ENCODE results near the gene CPNE7.
A peak's percentile ranks its signal among the peaks of the same experiment; 100 is the strongest.

CPNE7 gene

GRCh38 chr16:89549007-89549700 lies 26.4 kb upstream of the CPNE7 start:
- DNase-seq (ENCODE audit: low read depth), result no peak

DNA sequence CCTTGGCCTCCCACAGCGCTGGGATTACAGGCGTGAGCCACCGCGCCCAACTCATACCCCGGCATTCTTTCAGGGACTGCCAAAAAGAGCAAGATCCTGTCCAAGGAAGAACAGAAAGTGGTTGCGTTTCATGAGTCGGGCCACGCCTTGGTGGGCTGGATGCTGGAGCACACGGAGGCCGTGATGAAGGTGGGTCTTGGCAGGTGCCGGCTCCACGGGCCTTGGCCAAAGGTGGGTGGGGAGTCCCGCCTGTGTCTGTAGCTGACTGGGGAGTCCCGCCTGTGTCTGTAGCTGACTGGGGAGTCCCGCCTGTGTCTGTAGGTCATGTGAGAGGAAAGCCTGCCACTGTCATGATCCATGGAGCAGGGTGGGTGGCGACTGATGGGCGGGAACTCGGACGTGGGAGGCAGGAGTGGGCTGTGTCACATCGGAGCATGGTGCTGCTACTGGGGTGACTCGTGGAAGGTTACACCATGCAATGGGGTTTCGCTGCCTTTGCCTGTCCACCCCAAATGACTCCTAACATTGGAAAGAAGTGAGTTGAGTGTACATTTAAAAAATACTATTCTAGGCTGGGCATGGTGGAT lies 25.0 kb upstream of the CPNE7 start:
- DNase-seq (ENCODE audit: low read depth), result no peak

- no peak for DNase-seq (ENCODE audit: low read depth)
Observed at GRCh38 chr16:89552329-89552728, 23.2 kb upstream of the CPNE7 start.

DNA sequence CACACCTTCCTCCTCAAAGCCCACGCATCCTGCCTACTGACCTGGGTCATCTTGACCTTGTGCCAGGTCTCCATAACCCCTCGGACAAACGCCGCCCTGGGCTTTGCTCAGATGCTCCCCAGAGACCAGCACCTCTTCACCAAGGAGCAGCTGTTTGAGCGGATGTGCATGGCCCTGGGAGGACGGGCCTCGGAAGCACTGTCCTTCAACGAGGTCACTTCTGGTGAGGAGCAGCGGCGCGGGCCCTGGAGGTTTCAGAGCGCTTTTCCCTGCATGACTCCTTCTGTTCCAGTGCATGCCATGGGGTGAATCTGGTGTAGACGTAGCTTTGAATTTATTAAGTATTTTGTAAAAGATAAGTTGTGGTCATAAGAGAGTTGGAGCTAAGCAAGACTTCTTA lies 22.6 kb upstream of the CPNE7 start:
- no peak for DNase-seq (ENCODE audit: low read depth)

DNA sequence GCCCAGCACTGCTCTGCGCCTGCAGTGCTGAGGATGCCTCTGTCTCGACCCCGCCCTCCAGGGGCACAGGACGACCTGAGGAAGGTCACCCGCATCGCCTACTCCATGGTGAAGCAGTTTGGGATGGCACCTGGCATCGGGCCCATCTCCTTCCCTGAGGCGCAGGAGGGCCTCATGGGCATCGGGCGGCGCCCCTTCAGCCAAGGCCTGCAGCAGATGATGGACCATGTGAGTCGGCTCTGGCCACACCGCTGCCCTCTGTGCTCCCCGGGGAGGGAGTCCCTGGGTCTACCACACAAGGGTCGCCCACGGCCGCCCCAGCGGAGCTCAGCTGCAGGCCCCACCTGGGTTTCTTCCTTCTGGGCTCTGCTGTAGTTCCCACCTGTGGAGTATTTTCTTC lies 21.8 kb upstream of the CPNE7 start:
- DNase-seq (ENCODE audit: low read depth), result no peak

DNA sequence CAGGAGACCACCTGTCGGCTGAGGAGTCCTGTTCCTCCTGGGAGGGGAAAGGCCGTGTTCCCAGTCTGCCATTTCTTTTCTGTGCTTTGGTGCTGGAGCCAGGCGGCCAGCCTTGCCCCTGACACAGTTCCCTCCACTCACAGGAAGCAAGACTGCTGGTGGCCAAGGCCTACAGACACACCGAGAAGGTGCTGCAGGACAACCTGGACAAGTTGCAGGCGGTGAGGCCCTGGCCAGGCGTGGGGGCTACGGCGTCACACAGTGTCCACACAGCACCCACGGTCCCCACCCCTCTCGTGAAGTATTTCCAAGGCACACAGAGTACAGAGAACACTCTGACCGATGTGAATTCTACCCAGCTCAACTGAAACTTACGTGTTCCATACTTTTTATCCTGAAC lies 21.2 kb upstream of the CPNE7 start:
- DNase-seq (ENCODE audit: low read depth), result no peak

DNA sequence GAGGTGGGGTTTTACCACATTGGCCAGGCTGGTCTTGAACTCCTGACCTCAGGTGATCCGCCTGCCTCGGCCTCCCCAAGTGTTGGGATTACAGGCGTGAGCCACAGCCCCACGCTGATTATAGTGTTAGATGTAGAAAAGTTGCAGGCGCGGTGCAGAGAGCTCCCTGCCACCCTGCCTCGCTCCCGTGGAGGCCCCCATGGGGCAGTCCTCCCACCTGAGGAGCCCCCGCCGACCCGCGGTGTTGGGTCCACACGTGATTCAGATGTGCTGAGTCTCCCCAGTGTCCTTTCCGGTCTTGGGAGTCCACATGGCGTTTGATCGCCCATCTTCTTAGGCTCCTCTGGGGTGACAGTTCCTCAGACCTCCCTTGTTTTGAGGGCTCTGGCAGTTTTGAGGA lies 20.3 kb upstream of the CPNE7 start:
- DNase-seq (ENCODE audit: low read depth), result no peak

DNA sequence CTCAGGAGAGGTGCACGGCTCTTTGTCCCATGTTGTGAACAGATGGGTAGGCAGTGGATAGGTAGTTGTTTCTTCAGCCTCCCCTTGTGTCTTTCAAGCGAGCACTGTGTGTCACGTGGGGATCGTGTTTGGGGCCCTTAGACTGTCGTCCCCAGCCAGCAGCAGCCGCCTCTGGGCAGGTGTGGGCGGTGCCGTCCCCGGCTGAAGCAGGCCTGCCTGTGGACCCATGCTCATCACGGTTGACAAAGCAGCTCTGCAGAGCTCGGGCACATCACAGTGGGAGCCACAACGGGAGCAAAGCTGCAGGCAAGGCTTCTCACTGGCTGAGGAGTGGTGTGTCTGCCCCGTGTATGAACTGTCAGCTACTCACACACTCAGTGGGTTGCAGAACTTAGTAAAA lies 19.8 kb upstream of the CPNE7 start:
- DNase-seq (ENCODE audit: low read depth), result no peak

DNA sequence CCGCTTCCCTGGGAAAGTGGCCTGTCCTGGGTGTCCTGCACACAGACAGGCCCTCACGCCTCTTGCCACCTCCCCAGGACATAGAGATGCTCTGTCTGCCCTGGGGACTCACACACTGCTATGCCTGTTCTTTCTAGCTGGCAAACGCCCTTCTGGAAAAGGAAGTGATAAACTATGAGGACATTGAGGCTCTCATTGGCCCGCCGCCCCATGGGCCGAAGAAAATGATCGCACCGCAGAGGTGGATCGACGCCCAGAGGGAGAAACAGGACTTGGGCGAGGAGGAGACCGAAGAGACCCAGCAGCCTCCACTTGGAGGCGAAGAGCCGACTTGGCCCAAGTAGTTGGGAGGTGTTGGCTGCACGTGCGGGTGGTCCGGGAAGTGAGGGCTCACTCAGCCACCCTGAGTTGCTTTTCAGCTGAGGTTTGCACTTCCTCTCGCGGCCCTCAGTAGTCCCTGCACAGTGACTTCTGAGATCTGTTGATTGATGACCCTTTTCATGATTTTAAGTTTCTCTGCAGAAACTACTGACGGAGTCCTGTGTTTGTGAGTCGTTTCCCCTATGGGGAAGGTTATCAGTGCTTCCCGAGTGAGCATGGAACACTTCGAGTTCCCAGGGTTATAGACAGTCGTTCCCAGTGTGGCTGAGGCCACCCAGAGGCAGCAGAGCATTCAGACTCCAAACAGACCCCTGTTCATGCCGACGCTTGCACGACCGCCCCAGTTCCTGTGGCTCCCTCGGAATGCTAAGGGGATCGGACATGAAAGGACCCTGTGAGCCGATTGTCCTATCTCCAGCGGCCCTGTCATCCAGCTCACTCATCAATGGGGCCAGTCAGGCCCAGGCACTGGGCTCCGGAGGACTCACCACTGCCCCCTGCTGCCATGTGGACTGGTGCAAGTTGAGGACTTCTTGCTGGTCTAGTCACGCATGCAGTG lies 18.5 kb upstream of the CPNE7 start:
- peak; percentile 79 for DNase-seq (ENCODE audit: low read depth)

GRCh38 chr16:89557690-89558490 lies 17.7 kb upstream of the CPNE7 start:
- DNase-seq (ENCODE audit: low read depth), result no peak

- DNase-seq (ENCODE audit: low read depth), result peak; percentile 85
Observed at GRCh38 chr16:89560378-89561141, 15.0 kb upstream of the CPNE7 start, which contains the start of gene RPL13. TSS of gene RPL13 (plus strand) at chr16:89560682. CDS start at chr16:89560960, 278 bp downstream.

DNA sequence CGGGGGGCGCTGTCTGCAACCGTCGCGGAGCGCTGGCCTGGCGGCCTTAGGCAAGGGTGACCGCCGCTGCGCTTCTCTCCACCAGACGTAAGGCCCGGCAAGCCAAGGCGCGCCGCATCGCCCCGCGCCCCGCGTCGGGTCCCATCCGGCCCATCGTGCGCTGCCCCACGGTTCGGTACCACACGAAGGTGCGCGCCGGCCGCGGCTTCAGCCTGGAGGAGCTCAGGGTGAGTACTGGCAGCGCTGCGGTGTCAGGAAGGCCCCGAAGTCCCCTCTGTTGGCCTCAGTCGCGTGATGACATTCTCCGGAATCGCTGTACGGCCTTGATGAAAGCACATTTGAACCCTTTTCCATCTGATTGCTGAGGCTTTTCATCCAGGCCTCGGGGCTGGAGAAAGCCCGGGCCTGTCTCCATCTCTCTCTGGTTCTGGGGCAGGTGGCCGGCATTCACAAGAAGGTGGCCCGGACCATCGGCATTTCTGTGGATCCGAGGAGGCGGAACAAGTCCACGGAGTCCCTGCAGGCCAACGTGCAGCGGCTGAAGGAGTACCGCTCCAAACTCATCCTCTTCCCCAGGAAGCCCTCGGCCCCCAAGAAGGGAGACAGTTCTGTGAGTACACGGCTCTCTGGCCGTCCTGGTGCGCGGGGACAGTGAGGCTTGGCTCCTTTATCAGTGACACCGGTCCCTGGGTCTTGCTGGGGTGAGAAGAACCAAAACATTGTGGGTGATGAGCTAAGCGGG lies 14.2 kb upstream of the CPNE7 start:
- DNase-seq (ENCODE audit: low read depth), result no peak

GRCh38 chr16:89561884-89562599 lies 13.5 kb upstream of the CPNE7 start:
- DNase-seq (ENCODE audit: low read depth), result no peak

DNA sequence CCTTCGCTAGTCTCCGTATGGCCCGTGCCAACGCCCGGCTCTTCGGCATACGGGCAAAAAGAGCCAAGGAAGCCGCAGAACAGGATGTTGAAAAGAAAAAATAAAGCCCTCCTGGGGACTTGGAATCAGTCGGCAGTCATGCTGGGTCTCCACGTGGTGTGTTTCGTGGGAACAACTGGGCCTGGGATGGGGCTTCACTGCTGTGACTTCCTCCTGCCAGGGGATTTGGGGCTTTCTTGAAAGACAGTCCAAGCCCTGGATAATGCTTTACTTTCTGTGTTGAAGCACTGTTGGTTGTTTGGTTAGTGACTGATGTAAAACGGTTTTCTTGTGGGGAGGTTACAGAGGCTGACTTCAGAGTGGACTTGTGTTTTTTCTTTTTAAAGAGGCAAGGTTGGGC lies 12.6 kb upstream of the CPNE7 start:
- no peak for DNase-seq (ENCODE audit: low read depth)

DNA sequence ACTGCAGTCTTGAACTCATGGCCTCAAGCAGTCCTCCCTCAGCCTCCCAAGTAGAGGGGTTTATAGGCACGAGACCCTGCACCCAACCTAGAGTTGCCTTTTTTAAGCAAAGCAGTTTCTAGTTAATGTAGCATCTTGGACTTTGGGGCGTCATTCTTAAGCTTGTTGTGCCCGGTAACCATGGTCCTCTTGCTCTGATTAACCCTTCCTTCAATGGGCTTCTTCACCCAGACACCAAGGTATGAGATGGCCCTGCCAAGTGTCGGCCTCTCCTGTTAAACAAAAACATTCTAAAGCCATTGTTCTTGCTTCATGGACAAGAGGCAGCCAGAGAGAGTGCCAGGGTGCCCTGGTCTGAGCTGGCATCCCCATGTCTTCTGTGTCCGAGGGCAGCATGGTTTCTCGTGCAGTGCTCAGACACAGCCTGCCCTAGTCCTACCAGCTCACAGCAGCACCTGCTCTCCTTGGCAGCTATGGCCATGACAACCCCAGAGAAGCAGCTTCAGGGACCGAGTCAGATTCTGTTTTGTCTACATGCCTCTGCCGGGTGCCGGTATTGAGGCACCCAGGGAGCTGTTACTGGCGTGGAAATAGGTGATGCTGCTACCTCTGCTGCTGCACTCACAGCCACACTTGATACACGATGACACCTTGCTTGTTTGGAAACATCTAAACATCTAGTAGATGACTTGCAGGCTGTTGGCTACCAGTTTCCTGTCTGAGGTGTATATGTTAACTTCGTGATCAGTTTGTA lies 11.7 kb upstream of the CPNE7 start:
- no peak for DNase-seq (ENCODE audit: low read depth)

GRCh38 chr16:89564476-89565255 lies 10.9 kb upstream of the CPNE7 start:
- no peak for DNase-seq (ENCODE audit: low read depth)

DNA sequence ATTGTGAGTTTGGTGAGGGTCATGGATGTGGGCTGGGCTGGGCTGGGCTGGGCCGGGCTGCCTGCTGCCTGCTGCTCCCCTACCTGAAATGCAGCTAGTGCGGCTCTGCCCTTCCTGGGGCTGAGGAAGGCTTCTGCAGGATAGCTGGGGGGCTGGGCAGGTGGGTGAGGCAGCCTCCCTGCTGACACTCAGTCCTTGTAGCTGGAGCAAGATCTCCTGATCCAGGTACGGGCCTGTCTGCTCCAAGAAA lies 10.4 kb upstream of the CPNE7 start:
- DNase-seq (ENCODE audit: low read depth), result no peak

DNA sequence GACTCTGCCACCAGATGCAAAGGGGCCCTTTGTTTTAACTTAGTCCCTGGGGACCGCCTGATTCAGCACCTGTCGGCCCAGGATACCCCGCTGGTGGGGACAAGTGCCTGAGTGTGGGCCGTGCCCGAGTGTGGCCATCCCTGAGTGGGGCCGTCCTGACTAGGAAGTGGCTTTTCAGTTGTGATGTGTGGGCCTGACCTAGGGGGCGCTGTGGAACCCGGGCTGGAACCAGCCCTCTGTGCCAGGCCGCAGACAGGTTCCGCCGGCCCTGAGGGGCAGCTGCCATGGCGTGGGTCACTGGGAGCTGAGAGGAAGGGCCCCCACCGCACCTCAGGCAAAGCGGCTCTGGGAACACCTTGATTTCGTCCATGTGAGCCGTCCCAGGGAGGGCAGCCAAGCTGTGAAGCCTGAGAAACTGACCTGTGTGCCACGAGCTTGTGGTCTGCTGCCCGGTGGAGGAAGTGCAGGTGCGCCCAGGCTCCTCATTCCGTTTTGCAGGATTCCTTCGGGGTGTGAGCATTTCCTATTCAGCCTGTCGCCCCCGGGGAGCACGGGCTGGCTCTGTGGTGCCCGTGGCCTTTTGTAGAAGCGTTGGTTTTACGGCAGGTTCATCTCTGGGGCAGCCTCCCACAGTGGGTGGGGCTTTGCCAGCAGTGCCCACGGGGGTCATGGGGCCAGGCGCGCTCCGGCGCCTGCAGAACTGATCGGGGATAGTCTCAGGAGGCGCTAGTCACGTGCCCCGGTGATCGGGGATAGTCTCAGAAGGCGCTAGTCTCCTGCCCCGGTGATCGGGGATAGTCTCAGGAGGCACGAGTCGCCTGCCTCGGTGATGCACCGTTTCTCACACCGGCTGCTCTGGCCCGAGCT lies 9.8 kb upstream of the CPNE7 start:
- DNase-seq (ENCODE audit: low read depth), result peak; percentile 56

All from stimulated activated CD8-positive, alpha-beta memory T cell treated with anti-CD3 and anti-CD28 coated beads, Interleukin-4, amount 100 ng/mL, for 24 hours (primary cell).